ENCODE measurements around the gene PARD3B. TPM values are rescaled to one million over a fixed set of nuclear protein-coding genes. Genes with fewer than 3 reads are reported as not detected.

Gene PARD3B
- total RNA-seq, 4 donors from 2014 or later = 27.8 to 39.3 (median 33.7) TPM

- no peak for TF ChIP-seq CTCF (IDR thresholded peaks at IDR 0.05)
- no peak for ATAC-seq (ENCODE audit: low FRiP score)
Observed at GRCh38 chr2:204611017-204611631, 65.8 kb downstream of the PARD3B start.

GRCh38 chr2:204611764-204612163 is 66.5 kb downstream of the PARD3B start:
- no peak for TF ChIP-seq CTCF (IDR thresholded peaks at IDR 0.05)
- DNase-seq (ENCODE audit: low spot score) (no peak), ATAC-seq (ENCODE audit: low FRiP score) (no peak)

More at GRCh38 chr2:204611017-204611631, 65.8 kb downstream of the PARD3B start:
- no peak for DNase-seq (ENCODE audit: low spot score)

GRCh38 chr2:204613635-204614034 is 68.4 kb downstream of the PARD3B start:
- ATAC-seq (ENCODE audit: low FRiP score) (no peak), DNase-seq (ENCODE audit: low spot score) (no peak)
- TF ChIP-seq CTCF (IDR thresholded peaks at IDR 0.05) = no peak

GRCh38 chr2:204615456-204615855 is 70.2 kb downstream of the PARD3B start:
- TF ChIP-seq CTCF (IDR thresholded peaks at IDR 0.05) = no peak
- ATAC-seq (ENCODE audit: low FRiP score) (no peak), DNase-seq (ENCODE audit: low spot score) (no peak)

GRCh38 chr2:204625135-204625534 is 79.9 kb downstream of the PARD3B start:
- TF ChIP-seq CTCF (IDR thresholded peaks at IDR 0.05) = no peak
- ATAC-seq (ENCODE audit: low FRiP score) (no peak), DNase-seq (ENCODE audit: low spot score) (no peak)

GRCh38 chr2:204628926-204629712 is 83.8 kb downstream of the PARD3B start:
- DNase-seq (ENCODE audit: low spot score) (no peak), ATAC-seq (ENCODE audit: low FRiP score) (peak; percentile 51)
- TF ChIP-seq CTCF (IDR thresholded peaks at IDR 0.05) = no peak

GRCh38 chr2:204632410-204632809 is 87.1 kb downstream of the PARD3B start:
- no peak for DNase-seq (ENCODE audit: low spot score)
- ATAC-seq (ENCODE audit: low FRiP score) = no peak
- TF ChIP-seq CTCF (IDR thresholded peaks at IDR 0.05) = no peak

Measured in omental fat pad (tissue), 4 donors.